ENCODE measurements around the gene SORL1.
"Not testable (repeated sequence)": the region's sequence is repeated elsewhere in the genome, so short reads cannot be mapped to it uniquely, and the experiment has no call there.

The SORL1 gene

GRCh38 chr11:121626980-121627379 is 174.9 kb downstream of the SORL1 start:
- no peak for DNase-seq (ENCODE audit: low read depth in 2 of 2)

DNA sequence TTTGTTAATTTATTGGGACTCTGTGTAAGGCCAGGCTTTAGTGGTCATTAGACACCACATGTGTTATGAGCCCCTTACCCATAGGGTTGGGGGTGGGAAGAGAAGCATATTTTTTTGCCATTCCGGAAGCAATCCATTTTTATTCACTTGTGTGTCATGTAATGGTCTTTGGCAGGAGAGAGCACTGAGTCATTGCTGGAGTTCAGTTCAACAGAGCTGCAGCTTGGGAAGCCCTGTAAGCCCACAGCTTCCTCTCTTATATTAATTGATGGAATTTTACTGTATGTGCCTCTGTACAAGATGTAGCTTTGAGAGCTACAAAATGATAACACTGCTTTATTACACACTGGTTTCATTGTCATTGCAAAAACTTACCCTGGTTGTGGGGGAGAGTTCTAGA is 177.9 kb downstream of the SORL1 start:
- no peak for DNase-seq (ENCODE audit: low read depth in 2 of 2)

- no peak for DNase-seq (ENCODE audit: low read depth in 2 of 2)
These were observed 179.3 kb downstream of the SORL1 start for GRCh38 chr11:121631456-121631855.

- DNase-seq (ENCODE audit: low read depth in 2 of 2) = no peak
These were observed 182.2 kb downstream of the SORL1 start for GRCh38 chr11:121634273-121634672.

GRCh38 chr11:121634889-121635288 is 182.8 kb downstream of the SORL1 start:
- no peak for DNase-seq (ENCODE audit: low read depth in 2 of 2)

DNA sequence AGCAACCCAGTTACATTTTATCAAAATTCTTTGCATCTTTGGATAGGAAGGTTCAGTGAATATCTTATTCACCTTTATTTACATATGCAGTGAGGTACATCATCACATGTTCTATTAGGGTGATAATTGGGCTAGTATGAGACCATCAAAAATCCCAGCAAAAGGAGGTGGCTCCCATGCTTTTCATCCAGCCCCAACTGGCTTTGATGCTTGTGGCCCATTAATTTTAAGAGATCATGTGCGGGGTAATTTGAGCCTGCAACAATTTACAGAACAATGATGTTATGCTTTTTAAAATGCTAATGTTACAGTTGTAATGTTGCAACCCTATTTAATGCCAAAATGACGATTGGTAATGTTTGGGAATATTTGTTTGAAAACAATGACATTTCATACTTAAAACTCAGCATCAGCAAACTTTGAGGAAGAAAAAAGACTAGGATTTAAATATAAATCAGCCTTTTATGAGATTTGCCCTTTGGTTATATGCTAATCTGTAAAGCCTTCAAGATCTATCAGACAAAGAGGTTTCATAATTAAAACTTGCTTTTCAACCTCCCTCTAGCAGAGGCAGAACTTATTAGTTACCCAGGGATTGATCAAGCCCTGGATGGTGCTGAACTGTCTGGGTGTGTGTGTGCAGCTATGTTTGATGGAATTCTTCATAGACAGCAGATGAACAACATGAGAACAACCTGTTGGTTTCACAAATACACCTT is 184.1 kb downstream of the SORL1 start:
- no peak for DNase-seq (ENCODE audit: low read depth in 2 of 2)

DNA sequence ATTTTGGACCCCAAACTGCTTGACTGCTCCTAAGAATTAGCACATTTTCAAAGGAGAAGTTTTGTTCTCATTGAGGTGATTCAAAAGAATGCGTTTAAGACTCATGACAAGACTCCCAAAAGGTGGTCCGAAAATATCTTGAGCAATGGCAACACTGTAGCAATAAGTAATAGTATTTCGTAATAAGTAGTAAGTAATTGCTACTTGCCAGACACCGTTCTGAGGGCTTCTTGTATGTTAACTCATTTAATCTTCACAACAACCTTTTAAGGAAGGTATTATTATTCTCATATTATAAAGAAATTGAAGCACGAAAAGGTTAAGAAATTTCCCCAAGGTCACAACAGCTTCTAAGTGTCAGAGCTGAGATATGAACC is 184.7 kb downstream of the SORL1 start:
- no peak for DNase-seq (ENCODE audit: low read depth in 2 of 2)

DNA sequence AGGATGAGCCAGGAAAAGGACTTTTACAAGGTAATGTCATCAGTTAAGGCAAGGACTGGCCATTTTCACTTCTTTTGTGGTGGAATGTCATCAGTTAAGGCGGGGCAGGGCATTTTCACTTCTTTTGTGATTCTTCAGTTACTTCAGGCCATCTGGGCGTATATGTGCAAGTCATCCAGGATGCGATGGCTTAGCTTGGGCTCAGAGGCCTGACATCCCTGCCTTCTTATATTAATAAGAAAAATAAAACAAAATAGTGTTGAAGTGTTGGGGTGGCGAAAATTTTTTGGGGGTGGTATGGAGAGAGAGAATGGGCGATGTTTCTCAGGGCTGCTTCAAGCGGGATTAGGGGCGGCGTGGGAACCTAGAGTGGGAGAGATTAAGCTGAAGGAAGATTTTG is 185.5 kb downstream of the SORL1 start:
- DNase-seq (ENCODE audit: low read depth in 2 of 2) = not testable (repeated sequence)

DNA sequence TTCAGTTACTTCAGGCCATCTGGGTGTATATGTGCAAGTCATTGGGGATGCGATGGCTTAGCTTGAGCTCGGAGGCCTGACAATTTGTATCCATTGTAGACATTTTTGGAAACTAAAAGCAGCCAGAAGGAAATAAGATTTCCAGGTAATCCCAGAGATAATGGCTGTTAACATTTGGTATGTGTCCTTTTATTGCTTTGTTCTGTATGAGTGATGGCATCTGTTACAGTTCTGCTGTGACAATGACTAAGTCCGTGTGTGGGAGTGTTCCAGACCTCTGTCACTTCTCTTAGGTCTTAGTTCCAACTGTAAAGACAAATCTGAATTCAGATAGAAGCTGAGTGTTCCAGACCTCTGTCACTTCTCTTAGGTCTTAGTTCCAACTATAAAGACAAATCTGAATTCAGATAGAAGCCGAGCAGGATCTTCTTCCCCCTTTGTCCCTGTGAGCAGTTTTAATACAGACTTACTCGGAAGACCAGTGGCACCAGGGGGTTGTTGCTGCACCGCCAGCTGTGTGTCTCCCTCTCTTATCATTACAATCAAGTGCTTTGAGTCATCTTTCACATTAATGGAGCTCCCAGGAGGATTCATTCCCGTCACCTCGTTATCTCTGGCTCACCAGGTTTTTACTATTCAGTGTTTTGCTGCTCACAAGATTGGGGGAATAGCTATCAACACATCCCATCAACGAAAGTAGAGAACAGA is 191.5 kb downstream of the SORL1 start:
- no peak for DNase-seq (ENCODE audit: low read depth in 2 of 2)

GRCh38 chr11:121644187-121644512 is 192.0 kb downstream of the SORL1 start:
- no peak for DNase-seq (ENCODE audit: low read depth in 2 of 2)

DNA sequence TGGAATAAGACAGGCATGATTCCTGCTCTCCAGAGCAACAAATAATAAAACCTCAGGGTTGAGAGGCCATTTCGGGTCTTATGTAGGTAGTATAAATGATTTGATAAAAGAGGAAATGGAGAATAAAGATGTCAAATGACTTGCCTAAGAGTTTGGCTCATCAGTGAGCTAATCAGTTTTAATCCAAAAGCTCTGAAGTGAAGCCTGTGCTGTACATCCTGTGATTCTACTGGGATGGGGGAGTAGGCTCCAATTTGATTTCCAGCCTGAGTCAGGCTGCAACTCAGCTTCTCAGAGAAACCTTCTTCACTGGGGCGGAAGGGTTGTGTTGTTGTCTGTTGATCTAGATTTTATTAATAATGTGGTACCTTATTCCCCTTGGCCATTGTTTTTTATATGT is 192.9 kb downstream of the SORL1 start:
- DNase-seq (ENCODE audit: low read depth in 2 of 2) = no peak

DNA sequence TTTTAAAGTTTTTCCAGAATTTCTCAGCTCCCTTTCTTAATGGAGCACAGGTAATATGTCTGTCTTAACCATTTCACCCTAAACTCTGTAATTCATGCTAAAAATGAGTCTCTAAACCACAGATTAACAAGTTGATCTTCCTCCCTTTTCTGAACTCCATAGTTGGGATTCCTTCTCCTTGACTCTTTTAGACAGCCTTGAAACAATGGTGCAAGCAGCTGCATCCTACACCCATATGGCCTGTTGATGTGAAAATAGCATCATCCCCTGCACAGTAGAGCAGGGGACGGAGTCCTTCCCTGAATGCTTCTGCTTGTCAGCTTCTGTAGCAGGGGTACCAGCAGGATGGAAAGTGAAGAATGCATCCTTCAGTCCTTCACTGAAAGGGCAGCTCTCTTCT is 193.5 kb downstream of the SORL1 start:
- DNase-seq (ENCODE audit: low read depth in 2 of 2) = no peak

DNA sequence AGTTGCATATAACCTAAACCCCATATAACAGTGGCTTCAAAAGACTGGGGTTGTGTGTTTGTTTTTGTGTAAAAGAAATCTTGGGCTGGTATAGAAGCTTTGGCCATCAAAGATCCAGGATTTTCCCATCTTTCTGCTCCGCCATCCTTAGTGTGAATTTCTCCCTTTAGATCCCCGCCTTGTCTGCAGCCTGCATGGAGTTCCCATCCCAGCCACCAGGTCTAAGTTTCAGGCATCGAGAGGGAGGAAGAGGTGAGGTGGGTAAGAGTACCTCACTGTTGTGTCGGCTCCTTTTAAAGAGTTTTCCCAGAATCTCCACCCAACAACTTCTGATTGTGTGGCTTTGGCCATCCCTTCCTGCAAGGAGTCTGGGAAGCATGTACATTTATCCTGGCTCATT is 196.2 kb downstream of the SORL1 start:
- no peak for DNase-seq (ENCODE audit: low read depth in 2 of 2)

DNA sequence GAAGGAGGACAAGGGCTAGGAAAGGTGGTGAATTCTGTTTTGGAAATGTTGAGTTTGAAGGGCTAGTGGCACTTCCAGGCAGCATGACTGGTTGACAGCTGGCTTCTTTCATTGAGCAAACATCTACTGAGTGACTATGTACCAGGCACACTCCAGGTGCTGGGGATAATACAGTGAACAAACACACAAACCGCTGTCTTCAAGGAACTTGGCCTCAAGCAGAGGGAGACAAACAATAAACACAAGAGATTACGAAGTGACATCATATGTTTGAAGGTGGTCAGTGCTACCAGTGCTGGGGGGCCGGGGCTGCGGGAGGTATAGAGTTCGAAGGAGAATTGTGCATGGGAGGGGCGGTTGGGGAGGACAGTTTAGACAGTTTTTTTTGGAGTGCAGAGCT is 197.7 kb downstream of the SORL1 start:
- DNase-seq (ENCODE audit: low read depth in 2 of 2) = no peak

GRCh38 chr11:121650351-121651256 is 198.5 kb downstream of the SORL1 start:
- no peak for DNase-seq (ENCODE audit: low read depth in 2 of 2)

GRCh38 chr11:121651257-121651605 is 199.1 kb downstream of the SORL1 start:
- DNase-seq (ENCODE audit: low read depth in 2 of 2) = no peak

- no peak for DNase-seq (ENCODE audit: low read depth in 2 of 2)
These were observed 200.9 kb downstream of the SORL1 start for GRCh38 chr11:121652971-121653370.

GRCh38 chr11:121654259-121654842 is 202.2 kb downstream of the SORL1 start:
- no peak for DNase-seq (ENCODE audit: low read depth in 2 of 2)

DNA sequence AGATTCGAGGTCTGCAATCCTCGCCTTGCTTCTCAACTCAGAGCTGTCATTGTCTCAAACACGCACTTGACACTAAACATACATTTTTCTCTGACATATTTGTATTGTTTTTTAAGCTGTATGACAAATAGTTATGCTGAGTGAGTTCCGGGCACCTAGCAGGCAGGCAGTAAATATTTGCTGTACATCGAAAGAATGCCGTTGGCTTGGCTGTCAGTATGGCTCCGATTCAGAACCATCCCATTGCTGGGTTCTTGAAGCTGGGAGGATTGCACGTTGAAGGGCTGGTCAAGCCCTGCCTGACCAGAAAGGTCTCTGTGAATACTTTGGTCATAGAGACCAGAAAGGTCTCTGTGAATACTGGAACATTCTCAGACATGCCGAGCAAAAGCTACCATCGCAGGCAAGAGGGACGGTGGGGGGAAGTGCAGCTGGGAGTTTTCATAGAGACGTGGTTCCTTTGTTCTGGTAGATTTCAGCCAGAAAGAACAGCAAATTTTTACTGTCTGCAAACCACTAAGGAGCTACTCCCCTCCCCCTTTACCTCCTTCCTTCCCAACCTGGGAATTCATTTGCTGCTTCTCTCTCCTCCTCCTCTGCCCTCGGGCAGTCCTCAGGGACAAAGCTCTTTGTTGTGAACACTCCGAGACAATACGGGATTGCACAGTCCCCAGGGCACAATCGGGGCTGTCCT is 202.9 kb downstream of the SORL1 start:
- DNase-seq (ENCODE audit: low read depth in 2 of 2) = no peak

- DNase-seq (ENCODE audit: low read depth in 2 of 2) = peak; percentile 30 to 31
These were observed 203.6 kb downstream of the SORL1 start for GRCh38 chr11:121655537-121656327.

Data from stimulated activated CD8-positive, alpha-beta memory T cell treated with anti-CD3 and anti-CD28 coated beads, Interleukin-7, amount 100 ng/mL, for 1 hour (primary cell).